HEK293 (cell line): ENCODE measurements around the gene BCL2.

Source experiments
- CTCF ChIA-PET: fragments of 350-600 bp; formaldehyde crosslinking; extraction: SDS; loops from one replicate; lab custom pipeline; 2021; ENCODE audit warnings: antibody characterized with exemption; lab: Yijun Ruan, JAX
- POLR2A ChIA-PET: fragments of 300-600 bp; formaldehyde crosslinking; extraction: SDS; loops from one replicate; lab custom pipeline; 2020; ENCODE audit warnings: antibody characterized with exemption, inconsistent platforms; lab: Yijun Ruan, JAX
- H3K27ac ChIP-seq: fragments of 200-500 bp; sonication (Bioruptor generic); 2 replicates; pipeline ENCODE4 v1.5.1; 2014; ENCODE audit warnings: low read depth, low read length, control low read depth, inconsistent platforms; ENCODE audit errors: extremely low read depth
- H3K36me3 ChIP-seq, 2 experiments: fragments of 200-500 bp in 1 of 2; sonication (Bioruptor generic) in 1 of 2; 1 replicate in 1 of 2; 2 replicates in 1 of 2; pipeline ENCODE4 v1.5.1; 2014 to 2017; ENCODE audit warnings: inconsistent platforms in 2 of 2, low read length in 2 of 2; ENCODE audit not compliant: control insufficient read depth in 2 of 2, insufficient read depth in 1 of 2
- H3K4me1 ChIP-seq: fragments of 200-500 bp; sonication (Bioruptor generic); 2 replicates; pipeline ENCODE4 v1.5.1; 2014; ENCODE audit warnings: mild to moderate bottlenecking, low read length, inconsistent platforms; ENCODE audit not compliant: control insufficient read depth, insufficient read depth
- H3K4me3 ChIP-seq: 2 replicates; pipeline ENCODE4 v1.5.1; 2011; ENCODE audit warnings: low read depth, mild to moderate bottlenecking, control low read depth, low read length, moderate library complexity
- H3K9me3 ChIP-seq: fragments of 200-500 bp; sonication (Bioruptor generic); 2 replicates; pipeline ENCODE4 v1.5.1; 2014; ENCODE audit warnings: low read depth, low read length, inconsistent platforms; ENCODE audit not compliant: control insufficient read depth, insufficient read depth
- RBAK ChIP-seq: fragments of 450-650 bp; formaldehyde crosslinking; IDR thresholded peaks from 2 replicates; pipeline ENCODE4 v1.5.1; 2016; ENCODE audit warnings: missing biosample characterization, missing genetic modification characterization
- TCF7L2 ChIP-seq: IDR thresholded peaks from 2 replicates; pipeline ENCODE4 v1.6.1; 2011; ENCODE audit warnings: low read depth, mild to moderate bottlenecking, inconsistent platforms, low read length, moderate library complexity, borderline replicate concordance
- YY2 ChIP-seq: fragments of 450-650 bp; formaldehyde crosslinking; IDR thresholded peaks from 2 replicates; pipeline ENCODE4 v1.5.1; 2016; ENCODE audit warnings: missing biosample characterization, missing genetic modification characterization
- ZFP69B ChIP-seq: fragments of 450-650 bp; formaldehyde crosslinking; IDR thresholded peaks from 2 replicates; pipeline ENCODE4 v1.5.1; 2016; ENCODE audit warnings: missing biosample characterization, missing genetic modification characterization
- ZNF112 ChIP-seq: fragments of 450-650 bp; formaldehyde crosslinking; IDR thresholded peaks from 2 replicates; pipeline ENCODE4 v1.5.0; 2017; ENCODE audit warnings: missing biosample characterization, missing genetic modification characterization
- ZNF133 ChIP-seq: fragments of 450-650 bp; formaldehyde crosslinking; IDR thresholded peaks from 2 replicates; pipeline ENCODE4 v1.5.1; 2016; ENCODE audit warnings: missing biosample characterization, missing genetic modification characterization
- ZNF140 ChIP-seq: fragments of 450-650 bp; formaldehyde crosslinking; IDR thresholded peaks from 2 replicates; pipeline ENCODE4 v1.5.1; 2016; ENCODE audit warnings: missing biosample characterization, missing genetic modification characterization
- ZNF24 ChIP-seq: fragments of 450-650 bp; formaldehyde crosslinking; IDR thresholded peaks from 2 replicates; pipeline ENCODE4 v1.5.1; 2016; ENCODE audit warnings: missing biosample characterization, missing genetic modification characterization
- ZNF391 ChIP-seq: fragments of 450-650 bp; formaldehyde crosslinking; IDR thresholded peaks from 2 replicates; pipeline ENCODE4 v1.5.1; 2016; ENCODE audit warnings: low read depth, missing biosample characterization, missing genetic modification characterization, borderline replicate concordance
- ZNF747 ChIP-seq: fragments of 450-650 bp; formaldehyde crosslinking; IDR thresholded peaks from 2 replicates; pipeline ENCODE4 v1.5.1; 2016; ENCODE audit warnings: missing biosample characterization, missing genetic modification characterization
- TF ChIP-seq, protein P1 (sequence below): fragments of 450-650 bp; IDR thresholded peaks from 2 replicates; pipeline ENCODE4 v1.5.1; 2018; ENCODE audit warnings: missing biosample characterization, mild to moderate bottlenecking, missing genetic modification characterization
- TF ChIP-seq, protein P2 (sequence below): fragments of 450-650 bp; formaldehyde crosslinking; IDR thresholded peaks from 2 replicates; pipeline ENCODE4 v1.5.1; 2016; ENCODE audit warnings: missing biosample characterization, missing genetic modification characterization
- TF ChIP-seq, protein P3 (sequence below): fragments of 450-650 bp; formaldehyde crosslinking; IDR thresholded peaks from 2 replicates; pipeline ENCODE4 v1.5.1; 2016; ENCODE audit warnings: missing biosample characterization, missing genetic modification characterization
- TF ChIP-seq, protein P4 (sequence below): fragments of 450-650 bp; formaldehyde crosslinking; IDR thresholded peaks from 2 replicates; pipeline ENCODE4 v1.5.1; 2016; ENCODE audit warnings: missing biosample characterization, missing genetic modification characterization
- TF ChIP-seq, protein P5 (sequence below): fragments of 450-650 bp; formaldehyde crosslinking; conservative IDR thresholded peaks from 2 replicates; pipeline ENCODE4 v1.5.1; 2016; ENCODE audit warnings: low read depth, missing biosample characterization, missing genetic modification characterization
- TF ChIP-seq, protein P6 (sequence below): fragments of 450-650 bp; formaldehyde crosslinking; IDR thresholded peaks from 2 replicates; pipeline ENCODE4 v1.5.1; 2016; ENCODE audit warnings: missing biosample characterization, missing genetic modification characterization

The BCL2 gene

DNA sequence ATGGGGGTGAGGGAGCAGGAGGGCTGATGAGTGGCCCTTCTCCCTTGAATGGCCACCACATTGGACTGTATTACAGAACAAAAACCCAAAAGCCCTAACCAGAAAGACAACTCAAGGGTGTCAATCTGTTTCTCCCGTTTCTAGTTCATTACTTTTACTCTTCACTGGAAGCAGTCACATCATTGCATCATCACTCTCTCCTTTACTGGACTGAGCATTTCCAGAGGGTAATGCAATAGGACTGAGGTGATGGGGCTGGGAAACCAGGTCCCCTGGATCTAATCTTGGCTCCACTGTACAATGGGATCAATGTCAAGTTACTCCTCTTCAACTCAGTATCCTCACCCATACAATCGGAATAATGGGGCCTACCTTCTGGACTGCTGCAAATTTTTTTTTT is 56.1 kb downstream of the BCL2 start:
- POLR2A ChIA-PET, result no interaction called here
- H3K36me3 ChIP-seq, result no peaks in the 10 kb centered on the region
- CTCF ChIA-PET, result interaction anchor here (0.6 kb wide), 1 partner anchor 49 kb away, joined by 4 read pairs; no protein-coding TSS in a partner anchor

DNA sequence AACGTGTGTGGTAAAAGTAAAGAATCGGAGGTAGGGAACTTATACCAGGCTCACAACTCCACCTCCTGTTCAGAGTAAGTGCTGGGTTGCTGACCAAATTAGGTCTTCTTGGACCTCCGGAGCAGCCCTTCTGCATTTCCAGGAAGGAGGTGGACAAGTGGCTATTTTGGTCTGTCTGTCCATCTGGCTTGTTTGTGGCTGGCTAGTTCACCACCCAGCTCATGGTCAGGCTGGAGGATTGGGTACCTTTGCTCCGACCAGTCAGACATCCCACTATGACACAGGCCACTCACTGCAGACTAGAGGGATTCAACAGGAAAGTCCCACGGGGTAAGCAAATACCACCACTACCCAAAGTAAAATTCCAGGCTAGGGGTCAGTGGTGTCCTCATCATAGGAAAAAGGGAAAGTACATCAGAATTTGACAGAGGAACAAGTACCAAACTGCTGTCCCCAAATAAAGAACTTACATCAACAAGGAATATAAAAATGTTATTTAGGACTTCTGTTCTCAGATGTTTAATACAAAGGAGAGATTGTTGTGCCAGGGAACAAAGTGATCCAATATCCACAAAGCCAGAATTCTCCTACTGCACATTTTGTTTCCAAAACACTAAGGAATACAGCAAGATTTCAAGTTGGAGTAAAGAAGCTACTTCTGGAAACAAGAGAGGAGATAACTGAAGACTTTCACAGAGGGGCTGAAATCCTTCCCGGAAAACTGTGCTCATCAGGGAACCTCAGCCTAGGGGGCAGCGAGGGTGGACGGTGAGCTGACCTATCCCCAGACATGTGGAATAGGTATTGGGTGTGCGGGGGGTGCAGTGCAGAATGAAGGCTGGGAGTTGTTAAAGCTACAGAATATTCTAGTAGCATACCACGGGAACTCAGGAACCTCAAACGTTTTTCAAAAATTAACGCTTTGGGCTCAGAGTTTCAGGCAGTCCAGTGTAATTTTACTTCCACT is 56.9 kb downstream of the BCL2 start:
- Histone ChIP-seq H3K27ac (no peak overlapping the region), H3K4me1 (peaks cover 12% of the 10 kb centered on the region), H3K9me3 (no peaks in the 10 kb centered on the region), H3K4me3 (no peak overlapping the region), H3K36me3 (no peaks in the 10 kb centered on the region)
- ChIA-PET POLR2A (no interaction called here), CTCF (interaction anchor here (0.6 kb wide), 3 partner anchors 8 to 48 kb away, joined by 3 to 4 read pairs (median 3); no protein-coding TSS in a partner anchor)
- TF ChIP-seq YY2 (tag by site-specific recombination) (no peak), ZNF747 (tag by site-specific recombination) (no peak), RBAK (tag by site-specific recombination) (no peak), TCF7L2 (no peak), ZNF133 (no peak)
- TF ChIP-seq, protein P1, sequence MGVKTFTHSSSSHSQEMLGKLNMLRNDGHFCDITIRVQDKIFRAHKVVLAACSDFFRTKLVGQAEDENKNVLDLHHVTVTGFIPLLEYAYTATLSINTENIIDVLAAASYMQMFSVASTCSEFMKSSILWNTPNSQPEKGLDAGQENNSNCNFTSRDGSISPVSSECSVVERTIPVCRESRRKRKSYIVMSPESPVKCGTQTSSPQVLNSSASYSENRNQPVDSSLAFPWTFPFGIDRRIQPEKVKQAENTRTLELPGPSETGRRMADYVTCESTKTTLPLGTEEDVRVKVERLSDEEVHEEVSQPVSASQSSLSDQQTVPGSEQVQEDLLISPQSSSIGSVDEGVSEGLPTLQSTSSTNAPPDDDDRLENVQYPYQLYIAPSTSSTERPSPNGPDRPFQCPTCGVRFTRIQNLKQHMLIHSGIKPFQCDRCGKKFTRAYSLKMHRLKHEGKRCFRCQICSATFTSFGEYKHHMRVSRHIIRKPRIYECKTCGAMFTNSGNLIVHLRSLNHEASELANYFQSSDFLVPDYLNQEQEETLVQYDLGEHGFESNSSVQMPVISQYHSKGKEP (tag by site-specific recombination), result no peak
- TF ChIP-seq, protein P2, sequence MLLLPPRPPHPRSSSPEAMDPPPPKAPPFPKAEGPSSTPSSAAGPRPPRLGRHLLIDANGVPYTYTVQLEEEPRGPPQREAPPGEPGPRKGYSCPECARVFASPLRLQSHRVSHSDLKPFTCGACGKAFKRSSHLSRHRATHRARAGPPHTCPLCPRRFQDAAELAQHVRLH (tag by site-specific recombination), result no peak
- TF ChIP-seq, protein P3, sequence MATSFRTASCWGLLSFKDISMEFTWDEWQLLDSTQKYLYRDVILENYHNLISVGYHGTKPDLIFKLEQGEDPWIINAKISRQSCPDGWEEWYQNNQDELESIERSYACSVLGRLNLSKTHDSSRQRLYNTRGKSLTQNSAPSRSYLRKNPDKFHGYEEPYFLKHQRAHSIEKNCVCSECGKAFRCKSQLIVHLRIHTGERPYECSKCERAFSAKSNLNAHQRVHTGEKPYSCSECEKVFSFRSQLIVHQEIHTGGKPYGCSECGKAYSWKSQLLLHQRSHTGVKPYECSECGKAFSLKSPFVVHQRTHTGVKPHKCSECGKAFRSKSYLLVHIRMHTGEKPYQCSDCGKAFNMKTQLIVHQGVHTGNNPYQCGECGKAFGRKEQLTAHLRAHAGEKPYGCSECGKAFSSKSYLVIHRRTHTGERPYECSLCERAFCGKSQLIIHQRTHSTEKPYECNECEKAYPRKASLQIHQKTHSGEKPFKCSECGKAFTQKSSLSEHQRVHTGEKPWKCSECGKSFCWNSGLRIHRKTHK (tag by site-specific recombination), result no peak

More for the DNA sequence above, 56.1 kb downstream of the BCL2 start:
- Histone ChIP-seq H3K4me1 (peaks cover 12% of the 10 kb centered on the region), H3K27ac (no peak overlapping the region), H3K4me3 (no peak overlapping the region), H3K9me3 (no peaks in the 10 kb centered on the region)
- no peak for TF ChIP-seq ZFP69B (tag by site-specific recombination)
- TF ChIP-seq TCF7L2, result no peak
- TF ChIP-seq, protein P4, sequence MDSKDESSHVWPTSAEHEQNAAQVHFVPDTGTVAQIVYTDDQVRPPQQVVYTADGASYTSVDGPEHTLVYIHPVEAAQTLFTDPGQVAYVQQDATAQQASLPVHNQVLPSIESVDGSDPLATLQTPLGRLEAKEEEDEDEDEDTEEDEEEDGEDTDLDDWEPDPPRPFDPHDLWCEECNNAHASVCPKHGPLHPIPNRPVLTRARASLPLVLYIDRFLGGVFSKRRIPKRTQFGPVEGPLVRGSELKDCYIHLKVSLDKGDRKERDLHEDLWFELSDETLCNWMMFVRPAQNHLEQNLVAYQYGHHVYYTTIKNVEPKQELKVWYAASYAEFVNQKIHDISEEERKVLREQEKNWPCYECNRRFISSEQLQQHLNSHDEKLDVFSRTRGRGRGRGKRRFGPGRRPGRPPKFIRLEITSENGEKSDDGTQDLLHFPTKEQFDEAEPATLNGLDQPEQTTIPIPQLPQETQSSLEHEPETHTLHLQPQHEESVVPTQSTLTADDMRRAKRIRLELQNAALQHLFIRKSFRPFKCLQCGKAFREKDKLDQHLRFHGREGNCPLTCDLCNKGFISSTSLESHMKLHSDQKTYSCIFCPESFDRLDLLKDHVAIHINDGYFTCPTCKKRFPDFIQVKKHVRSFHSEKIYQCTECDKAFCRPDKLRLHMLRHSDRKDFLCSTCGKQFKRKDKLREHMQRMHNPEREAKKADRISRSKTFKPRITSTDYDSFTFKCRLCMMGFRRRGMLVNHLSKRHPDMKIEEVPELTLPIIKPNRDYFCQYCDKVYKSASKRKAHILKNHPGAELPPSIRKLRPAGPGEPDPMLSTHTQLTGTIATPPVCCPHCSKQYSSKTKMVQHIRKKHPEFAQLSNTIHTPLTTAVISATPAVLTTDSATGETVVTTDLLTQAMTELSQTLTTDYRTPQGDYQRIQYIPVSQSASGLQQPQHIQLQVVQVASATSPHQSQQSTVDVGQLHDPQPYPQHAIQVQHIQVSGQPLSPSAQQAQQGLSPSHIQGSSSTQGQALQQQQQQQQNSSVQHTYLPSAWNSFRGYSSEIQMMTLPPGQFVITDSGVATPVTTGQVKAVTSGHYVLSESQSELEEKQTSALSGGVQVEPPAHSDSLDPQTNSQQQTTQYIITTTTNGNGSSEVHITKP (tag by site-specific recombination), result no peak
- TF ChIP-seq ZNF391 (tag by site-specific recombination), result no peak
- TF ChIP-seq, protein P2 (tag by site-specific recombination), result no peak
- TF ChIP-seq ZNF112 (tag by site-specific recombination), result no peak
- TF ChIP-seq, protein P5, sequence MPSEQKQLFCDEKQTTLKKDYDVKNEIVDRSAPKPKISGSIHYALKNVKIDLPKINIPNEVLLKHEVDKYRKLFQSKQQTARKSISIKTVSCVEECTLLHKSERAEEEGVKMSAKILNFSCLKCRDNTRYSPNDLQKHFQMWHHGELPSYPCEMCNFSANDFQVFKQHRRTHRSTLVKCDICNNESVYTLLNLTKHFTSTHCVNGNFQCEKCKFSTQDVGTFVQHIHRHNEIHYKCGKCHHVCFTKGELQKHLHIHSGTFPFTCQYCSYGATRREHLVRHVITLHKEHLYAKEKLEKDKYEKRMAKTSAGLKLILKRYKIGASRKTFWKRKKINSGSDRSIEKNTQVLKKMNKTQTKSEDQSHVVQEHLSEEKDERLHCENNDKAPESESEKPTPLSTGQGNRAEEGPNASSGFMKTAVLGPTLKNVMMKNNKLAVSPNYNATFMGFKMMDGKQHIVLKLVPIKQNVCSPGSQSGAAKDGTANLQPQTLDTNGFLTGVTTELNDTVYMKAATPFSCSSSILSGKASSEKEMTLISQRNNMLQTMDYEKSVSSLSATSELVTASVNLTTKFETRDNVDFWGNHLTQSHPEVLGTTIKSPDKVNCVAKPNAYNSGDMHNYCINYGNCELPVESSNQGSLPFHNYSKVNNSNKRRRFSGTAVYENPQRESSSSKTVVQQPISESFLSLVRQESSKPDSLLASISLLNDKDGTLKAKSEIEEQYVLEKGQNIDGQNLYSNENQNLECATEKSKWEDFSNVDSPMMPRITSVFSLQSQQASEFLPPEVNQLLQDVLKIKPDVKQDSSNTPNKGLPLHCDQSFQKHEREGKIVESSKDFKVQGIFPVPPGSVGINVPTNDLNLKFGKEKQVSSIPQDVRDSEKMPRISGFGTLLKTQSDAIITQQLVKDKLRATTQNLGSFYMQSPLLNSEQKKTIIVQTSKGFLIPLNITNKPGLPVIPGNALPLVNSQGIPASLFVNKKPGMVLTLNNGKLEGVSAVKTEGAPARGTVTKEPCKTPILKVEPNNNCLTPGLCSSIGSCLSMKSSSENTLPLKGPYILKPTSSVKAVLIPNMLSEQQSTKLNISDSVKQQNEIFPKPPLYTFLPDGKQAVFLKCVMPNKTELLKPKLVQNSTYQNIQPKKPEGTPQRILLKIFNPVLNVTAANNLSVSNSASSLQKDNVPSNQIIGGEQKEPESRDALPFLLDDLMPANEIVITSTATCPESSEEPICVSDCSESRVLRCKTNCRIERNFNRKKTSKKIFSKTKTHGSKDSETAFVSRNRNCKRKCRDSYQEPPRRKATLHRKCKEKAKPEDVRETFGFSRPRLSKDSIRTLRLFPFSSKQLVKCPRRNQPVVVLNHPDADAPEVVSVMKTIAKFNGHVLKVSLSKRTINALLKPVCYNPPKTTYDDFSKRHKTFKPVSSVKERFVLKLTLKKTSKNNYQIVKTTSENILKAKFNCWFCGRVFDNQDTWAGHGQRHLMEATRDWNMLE (tag by site-specific recombination), result no peak
- TF ChIP-seq, protein P6, sequence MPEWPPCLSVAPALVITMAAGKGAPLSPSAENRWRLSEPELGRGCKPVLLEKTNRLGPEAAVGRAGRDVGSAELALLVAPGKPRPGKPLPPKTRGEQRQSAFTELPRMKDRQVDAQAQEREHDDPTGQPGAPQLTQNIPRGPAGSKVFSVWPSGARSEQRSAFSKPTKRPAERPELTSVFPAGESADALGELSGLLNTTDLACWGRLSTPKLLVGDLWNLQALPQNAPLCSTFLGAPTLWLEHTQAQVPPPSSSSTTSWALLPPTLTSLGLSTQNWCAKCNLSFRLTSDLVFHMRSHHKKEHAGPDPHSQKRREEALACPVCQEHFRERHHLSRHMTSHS (tag by site-specific recombination), result no peak
- TF ChIP-seq ZNF24 (tag by site-specific recombination), result no peak
- TF ChIP-seq ZNF140 (tag by site-specific recombination), result no peak
